SK-N-SH (cell line): Measurements from ENCODE around the gene LRRC2. TPM values are rescaled to one million over a fixed set of nuclear protein-coding genes. Genes with fewer than 3 reads are reported as not detected.

ENCODE experiments used
- CTCF ChIA-PET: fragments of 300-600, 350-600 bp; formaldehyde crosslinking; extraction: SDS; loops from one replicate; lab custom pipeline; 2021; lab: Yijun Ruan, JAX
- POLR2A ChIA-PET: fragments of 350-600 bp; sonication (Branson Sonifier 250); formaldehyde crosslinking; extraction: SDS; loops from one replicate; lab custom pipeline; 2020; ENCODE audit warnings: antibody characterized with exemption, inconsistent platforms; lab: Yijun Ruan, JAX
- DNase-seq: peaks from one replicate; pipeline ENCODE4 v3.0.0; 2012
- H2AFZ ChIP-seq: fragments of 200-600 bp; sonication (generic); 2 replicates; pipeline ENCODE4 v1.8.1; 2016; ENCODE audit warnings: antibody characterized with exemption, mild to moderate bottlenecking, low read depth
- H3F3A ChIP-seq: fragments of 200-600 bp; sonication (generic); replicated peaks from 2 replicates; pipeline ENCODE3; 2016; ENCODE audit warnings: antibody characterized with exemption, mild to moderate bottlenecking; ENCODE audit not compliant: insufficient read depth
- H3K27ac ChIP-seq, 2 experiments: fragments of 200-500 bp in 1 of 2; fragments of 200-600 bp in 1 of 2; sonication (Bioruptor generic) in 1 of 2; sonication (generic), shearing (Covaris generic) in 1 of 2; 2 replicates each; pipeline versions ENCODE4 v1.5.1 to v1.6.1; 2014 to 2016; ENCODE audit warnings: low read depth in 2 of 2, inconsistent platforms in 1 of 2, low read length in 1 of 2, mild to moderate bottlenecking in 1 of 2, mixed read lengths in 1 of 2
- H3K27me3 ChIP-seq: fragments of 200-600 bp; sonication (generic), shearing (Covaris generic); 2 replicates; pipeline ENCODE4 v1.6.1; 2016; ENCODE audit warnings: mixed run types; ENCODE audit not compliant: insufficient read depth
- H3K36me3 ChIP-seq, 2 experiments: fragments of 200-500 bp in 1 of 2; fragments of 200-600 bp in 1 of 2; sonication (Bioruptor generic) in 1 of 2; sonication (generic) in 1 of 2; replicated peaks in 1 of 2; 2 replicates each; pipeline versions ENCODE3 to v1.5.1; 2014 to 2016; ENCODE audit warnings: low read length in 1 of 2, mild to moderate bottlenecking in 1 of 2; ENCODE audit not compliant: insufficient read depth in 2 of 2, control insufficient read depth in 1 of 2
- H3K4me1 ChIP-seq, 2 experiments: fragments of 200-500 bp in 1 of 2; fragments of 200-600 bp in 1 of 2; sonication (Bioruptor generic) in 1 of 2; sonication (generic), shearing (Covaris generic) in 1 of 2; 2 replicates each; pipeline versions ENCODE4 v1.5.1 to v1.6.1; 2014 to 2016; ENCODE audit warnings: low read depth in 1 of 2, low read length in 1 of 2, mixed run types in 1 of 2; ENCODE audit not compliant: insufficient read depth in 2 of 2, control insufficient read depth in 1 of 2
- H3K4me2 ChIP-seq: fragments of 200-600 bp; sonication (generic), shearing (Covaris generic); 2 replicates; pipeline ENCODE4 v1.6.1; 2017; ENCODE audit warnings: mixed run types
- H3K4me3 ChIP-seq, 2 experiments: fragments of 200-500 bp in 1 of 2; fragments of 200-600 bp in 1 of 2; sonication (Bioruptor generic) in 1 of 2; sonication (generic), shearing (Covaris generic) in 1 of 2; 2 replicates each; pipeline versions ENCODE4 v1.5.1 to v1.8.1; 2014 to 2016; ENCODE audit warnings: low read depth in 2 of 2, inconsistent platforms in 1 of 2, low read length in 1 of 2, mild to moderate bottlenecking in 1 of 2, mixed read lengths in 1 of 2, moderate library complexity in 1 of 2
- H3K79me2 ChIP-seq: fragments of 200-600 bp; sonication (generic); 2 replicates; pipeline ENCODE4 v1.8.1; 2017; ENCODE audit warnings: mild to moderate bottlenecking; ENCODE audit not compliant: insufficient read depth
- H3K9ac ChIP-seq: fragments of 200-600 bp; sonication (generic); 2 replicates; pipeline ENCODE4 v1.6.1; 2017; ENCODE audit warnings: mixed run types
- H3K9me2 ChIP-seq: fragments of 200-600 bp; sonication (generic); 2 replicates; pipeline ENCODE4 v1.6.1; 2017; ENCODE audit warnings: mixed run types
- H3K9me3 ChIP-seq: fragments of 200-600 bp; sonication (generic); 2 replicates; pipeline ENCODE4 v1.6.1; 2017; ENCODE audit warnings: mixed run types, mild to moderate bottlenecking, moderate library complexity
- H4K20me1 ChIP-seq: fragments of 200-600 bp; sonication (generic); 2 replicates; pipeline ENCODE4 v1.6.1; 2017; ENCODE audit warnings: mild to moderate bottlenecking, mixed run types; ENCODE audit not compliant: insufficient read depth
- CHD2 ChIP-seq: fragments of 150-350 bp; IDR thresholded peaks from 2 replicates; pipeline ENCODE4 v1.6.1; 2018; ENCODE audit warnings: low read length; ENCODE audit not compliant: partially characterized antibody
- EZH2phosphoT487 ChIP-seq: fragments of 200-600 bp; sonication (generic); IDR thresholded peaks from 2 replicates; pipeline ENCODE4 v1.6.1; 2017; ENCODE audit warnings: low read depth, mixed run types, mild to moderate bottlenecking, antibody characterized with exemption, moderate library complexity, borderline replicate concordance
- FOXJ3 ChIP-seq: sonication (generic); formaldehyde crosslinking; IDR thresholded peaks from 2 replicates; pipeline ENCODE4 v1.5.1; 2020; ENCODE audit warnings: mild to moderate bottlenecking, missing genetic modification reagents
- GATA2 ChIP-seq: sonication (generic); formaldehyde crosslinking; IDR thresholded peaks from 2 replicates; pipeline ENCODE4 v1.5.0; 2020; ENCODE audit warnings: mild to moderate bottlenecking, missing genetic modification reagents
- IRF3 ChIP-seq: fragments of 150-350 bp; IDR thresholded peaks from 2 replicates; pipeline ENCODE4 v1.6.1; 2016; ENCODE audit warnings: mild to moderate bottlenecking, low read depth, low read length
- MXI1 ChIP-seq: IDR thresholded peaks from 2 replicates; pipeline ENCODE4 v1.6.1; 2012; ENCODE audit warnings: mild to moderate bottlenecking, low read depth, low read length, improper control_type of control experiment
- NRF1 ChIP-seq: IDR thresholded peaks from 2 replicates; pipeline ENCODE4 v1.6.1; 2012; ENCODE audit warnings: low read depth, mild to moderate bottlenecking, low read length
- RAD21 ChIP-seq: IDR thresholded peaks from 2 replicates; pipeline ENCODE4 v1.6.1; 2012; ENCODE audit warnings: mild to moderate bottlenecking, low read length
- REST ChIP-seq: IDR thresholded peaks from 2 replicates; pipeline ENCODE4 v1.6.1; 2012; ENCODE audit warnings: mild to moderate bottlenecking, low read depth, low read length, moderate library complexity
- RXRA ChIP-seq: IDR thresholded peaks from 2 replicates; pipeline ENCODE4 v1.4.0; 2012; ENCODE audit warnings: low read depth, mild to moderate bottlenecking, borderline replicate concordance
- TCF12 ChIP-seq: IDR thresholded peaks from 2 replicates; pipeline ENCODE4 v1.4.0; 2012
- TEAD4 ChIP-seq: IDR thresholded peaks from 2 replicates; pipeline ENCODE4 v1.4.0; 2012; ENCODE audit warnings: mild to moderate bottlenecking, borderline replicate concordance; ENCODE audit not compliant: insufficient read depth
- USF1 ChIP-seq: IDR thresholded peaks from 2 replicates; pipeline ENCODE4 v1.4.0; 2012; ENCODE audit warnings: low read depth, borderline replicate concordance
- WGBS: methylation state at CpG from one replicate; pipeline ENCODE4 v1.1.6; 2017; ENCODE audit warnings: low lambda C conversion rate; 5-methylcytosine and 5-hydroxymethylcytosine counted together
- polyA plus RNA-seq, 3 experiments: library from polyadenylated mRNA; depleted of rRNA; stranded (reverse); fragments of >200 nt; gene quantifications; 2 replicates each; pipeline ENCODE4 v1.2.3, GENCODE V29; 2012

The LRRC2 gene
- polyA plus RNA-seq, 1 of the 3 experiments (the other 2 are of a cell fraction), result 0.13 TPM

- Histone ChIP-seq H3K27me3 (no peaks in the 10 kb centered on the region; the same call in 1 of the 2 replicates), H3K4me3 (no peak overlapping the region), H3F3A (no peaks in the 10 kb centered on the region), H3K9ac (no peak overlapping the region), H3K27ac (no peak overlapping the region), H3K4me2 (no peak overlapping the region), H3K9me2 (no peaks in the 10 kb centered on the region), H3K4me1 (peaks cover 0 to 15% of the 10 kb centered on the region in 2 experiments; a peak in 2 of 4 replicates), H2AFZ (no peak overlapping the region), H3K9me3 (no peaks in the 10 kb centered on the region), H4K20me1 (no peaks in the 10 kb centered on the region), H3K36me3 (no peaks in the 10 kb centered on the region), H3K79me2 (no peaks in the 10 kb centered on the region)
- DNase-seq, result no peak
- WGBS, result 50% methylated on average over 9 of the region's 9 CpGs
- ChIA-PET CTCF (interaction anchor here (1.5 to 2.4 kb wide), 3 partner anchors 12 to 126 kb away, joined by 3 to 12 read pairs (median 6); no protein-coding TSS in a partner anchor), POLR2A (no interaction called here)
- TF ChIP-seq GATA2 (CRISPR knock-in tag), result no peak
- no peak for TF ChIP-seq USF1
- TF ChIP-seq MXI1, result no peak
- TF ChIP-seq RAD21, result no peak
- TF ChIP-seq TCF12, result no peak
- no peak for TF ChIP-seq TEAD4
- TF ChIP-seq EZH2phosphoT487, result no peak
- no peak for TF ChIP-seq NRF1
- no peak for TF ChIP-seq IRF3
- TF ChIP-seq REST, result no peak
- no peak for TF ChIP-seq RXRA
- TF ChIP-seq FOXJ3, result no peak
- no peak for TF ChIP-seq CHD2
Observed at GRCh38 chr3:46615050-46615775, 49.1 kb upstream of the LRRC2 start.
